ENCODE results near the gene SAMD3.

Gene SAMD3

DNA sequence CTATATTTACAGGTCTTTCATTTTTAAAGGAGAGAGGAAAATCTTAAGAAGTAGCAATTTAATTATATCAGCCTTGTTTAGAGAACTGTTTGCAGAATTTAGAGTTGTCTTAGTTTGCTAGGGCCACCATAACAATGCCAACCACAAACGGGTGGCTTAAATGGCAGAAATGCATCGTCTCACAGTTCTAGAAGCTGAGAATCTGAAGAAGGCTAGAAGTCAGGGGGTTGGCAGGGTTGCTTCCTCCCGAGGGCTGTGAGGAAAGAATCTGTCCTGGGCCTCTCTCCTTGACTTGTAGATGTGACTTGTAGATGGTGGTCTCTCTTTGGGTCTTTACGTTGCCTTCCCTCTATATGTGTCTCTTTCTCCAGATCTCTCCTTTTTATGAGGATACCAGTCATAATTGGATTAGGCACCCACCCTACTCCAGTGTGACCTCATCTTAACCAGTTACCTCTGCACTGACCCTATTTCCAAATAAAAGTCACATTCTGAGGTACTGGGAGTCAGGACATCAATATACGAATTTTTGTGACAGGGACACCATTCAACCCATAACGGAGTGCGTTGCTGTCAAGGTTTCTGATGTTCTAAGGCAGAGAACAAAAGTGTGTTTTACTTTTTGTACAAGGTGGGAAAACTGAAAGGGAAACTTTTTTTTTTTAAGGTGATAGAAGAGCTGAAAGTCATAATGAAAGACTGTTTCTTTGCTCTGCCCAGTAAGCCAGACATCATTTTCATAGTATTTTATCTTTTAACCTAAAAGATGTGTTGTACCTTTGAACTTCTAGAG lies 84.4 kb downstream of the SAMD3 start:
- peak; percentile 23 for DNase-seq (ENCODE audit: extremely low spot score)
- TF ChIP-seq, protein P1, sequence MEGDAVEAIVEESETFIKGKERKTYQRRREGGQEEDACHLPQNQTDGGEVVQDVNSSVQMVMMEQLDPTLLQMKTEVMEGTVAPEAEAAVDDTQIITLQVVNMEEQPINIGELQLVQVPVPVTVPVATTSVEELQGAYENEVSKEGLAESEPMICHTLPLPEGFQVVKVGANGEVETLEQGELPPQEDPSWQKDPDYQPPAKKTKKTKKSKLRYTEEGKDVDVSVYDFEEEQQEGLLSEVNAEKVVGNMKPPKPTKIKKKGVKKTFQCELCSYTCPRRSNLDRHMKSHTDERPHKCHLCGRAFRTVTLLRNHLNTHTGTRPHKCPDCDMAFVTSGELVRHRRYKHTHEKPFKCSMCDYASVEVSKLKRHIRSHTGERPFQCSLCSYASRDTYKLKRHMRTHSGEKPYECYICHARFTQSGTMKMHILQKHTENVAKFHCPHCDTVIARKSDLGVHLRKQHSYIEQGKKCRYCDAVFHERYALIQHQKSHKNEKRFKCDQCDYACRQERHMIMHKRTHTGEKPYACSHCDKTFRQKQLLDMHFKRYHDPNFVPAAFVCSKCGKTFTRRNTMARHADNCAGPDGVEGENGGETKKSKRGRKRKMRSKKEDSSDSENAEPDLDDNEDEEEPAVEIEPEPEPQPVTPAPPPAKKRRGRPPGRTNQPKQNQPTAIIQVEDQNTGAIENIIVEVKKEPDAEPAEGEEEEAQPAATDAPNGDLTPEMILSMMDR (IDR thresholded peaks at IDR 0.05; ENCODE audit: control extremely low read depth, extremely low read depth, low read depth, missing control alignments), result no peak
- CTCF ChIA-PET, result no interaction called here
- POLR2A ChIA-PET, result no interaction called here

DNA sequence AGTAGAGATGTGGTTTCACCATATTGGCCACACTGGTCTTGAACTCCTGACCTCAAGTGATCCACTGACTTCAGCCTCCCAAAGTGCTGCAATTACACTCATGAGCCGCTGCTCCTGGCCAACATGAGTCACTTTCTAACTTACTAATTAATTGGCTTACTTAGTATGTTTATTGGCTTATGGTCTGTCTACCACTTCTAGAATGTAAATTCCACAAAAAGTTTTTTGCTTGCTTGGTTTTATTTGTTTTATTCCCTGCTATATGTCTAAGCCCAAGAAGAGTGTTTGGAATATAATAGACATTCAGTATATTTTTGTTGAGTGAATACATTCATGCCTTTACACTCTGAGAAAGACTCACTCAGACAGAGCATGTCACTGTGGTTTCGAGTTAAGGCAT lies 86.0 kb downstream of the SAMD3 start:
- TF ChIP-seq, protein P1 (IDR thresholded peaks at IDR 0.05; ENCODE audit: control extremely low read depth, extremely low read depth, low read depth, missing control alignments), result no peak
- POLR2A ChIA-PET, result no interaction called here
- CTCF ChIA-PET, result interaction anchor here (0.8 kb wide), 1 partner anchor 8 kb away, joined by 3 read pairs; no protein-coding TSS in a partner anchor
- no peak for DNase-seq (ENCODE audit: extremely low spot score)

DNA sequence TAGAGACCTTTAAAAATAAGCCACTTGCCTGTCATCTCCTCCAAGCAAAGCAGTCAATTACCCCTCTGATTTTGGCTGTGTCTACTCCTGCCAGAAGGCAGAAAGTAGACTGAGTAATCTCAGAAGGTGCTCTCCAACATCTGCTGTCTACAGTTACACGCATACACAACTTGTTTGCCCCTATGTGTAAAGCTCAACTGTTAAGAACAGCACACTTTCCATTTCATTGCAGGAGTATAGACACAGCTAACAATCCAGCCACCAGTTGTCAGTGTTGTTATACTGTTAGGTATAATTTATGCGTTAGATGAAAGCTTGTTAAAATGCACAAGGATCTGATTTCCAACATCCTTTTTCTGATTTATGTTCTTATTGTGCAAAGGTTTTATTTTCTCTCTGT lies 88.2 kb downstream of the SAMD3 start:
- TF ChIP-seq, protein P1 (IDR thresholded peaks at IDR 0.05; ENCODE audit: control extremely low read depth, extremely low read depth, low read depth, missing control alignments), result no peak
- DNase-seq (ENCODE audit: extremely low spot score), result no peak
- ChIA-PET CTCF (no interaction called here), POLR2A (no interaction called here)

DNA sequence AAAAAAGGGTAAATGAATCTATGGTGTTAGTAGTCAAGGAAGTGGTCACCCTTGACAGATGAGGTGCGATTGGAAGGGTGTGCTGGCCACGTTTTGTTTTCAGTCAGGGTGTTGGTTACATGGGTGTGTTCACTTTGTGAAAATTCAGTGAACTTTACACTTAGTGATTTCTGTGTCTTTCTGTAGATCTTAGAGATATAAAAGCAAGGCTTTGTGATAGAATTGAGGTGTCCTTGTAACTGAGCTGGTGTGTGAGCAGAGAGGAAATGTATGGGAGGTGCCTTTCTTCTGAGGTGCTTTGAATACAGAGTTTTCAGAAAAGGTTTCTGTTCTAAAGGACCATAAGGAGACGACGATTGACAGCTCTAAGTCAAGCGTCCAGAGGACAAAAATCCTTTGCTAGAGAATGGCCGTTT lies 90.5 kb downstream of the SAMD3 start:
- CTCF ChIA-PET, result interaction anchor here (1.5 kb wide), 1 partner anchor 9 kb away, joined by 3 read pairs; no protein-coding TSS in a partner anchor
- TF ChIP-seq, protein P1 (IDR thresholded peaks at IDR 0.05; ENCODE audit: control extremely low read depth, extremely low read depth, low read depth, missing control alignments), result no peak
- POLR2A ChIA-PET, result no interaction called here
- DNase-seq (ENCODE audit: extremely low spot score), result peak; percentile 18

DNA sequence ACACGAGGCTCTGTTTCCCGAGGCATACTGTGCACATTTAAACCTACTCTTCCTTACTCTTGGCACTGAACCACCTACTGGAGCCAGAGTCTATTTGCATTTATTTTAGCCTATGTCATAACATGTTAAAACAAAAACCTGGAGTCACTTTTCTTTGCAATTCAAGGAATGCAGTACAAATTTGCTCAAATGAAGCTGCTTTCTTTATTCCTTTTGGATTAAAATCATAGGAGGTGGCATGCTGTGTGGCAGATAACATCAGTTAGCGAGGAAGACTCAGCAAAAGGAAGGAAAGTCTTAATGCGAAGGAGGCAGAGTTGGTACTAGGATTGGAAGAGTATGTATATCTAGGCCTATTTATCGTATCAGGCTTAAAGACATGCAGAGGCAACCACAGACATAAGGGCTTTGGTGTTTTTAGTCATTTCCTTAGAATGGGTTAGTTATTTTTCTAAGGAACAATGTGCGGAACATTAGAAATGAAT lies 92.9 kb downstream of the SAMD3 start:
- TF ChIP-seq, protein P1 (IDR thresholded peaks at IDR 0.05; ENCODE audit: control extremely low read depth, extremely low read depth, low read depth, missing control alignments), result no peak

DNA sequence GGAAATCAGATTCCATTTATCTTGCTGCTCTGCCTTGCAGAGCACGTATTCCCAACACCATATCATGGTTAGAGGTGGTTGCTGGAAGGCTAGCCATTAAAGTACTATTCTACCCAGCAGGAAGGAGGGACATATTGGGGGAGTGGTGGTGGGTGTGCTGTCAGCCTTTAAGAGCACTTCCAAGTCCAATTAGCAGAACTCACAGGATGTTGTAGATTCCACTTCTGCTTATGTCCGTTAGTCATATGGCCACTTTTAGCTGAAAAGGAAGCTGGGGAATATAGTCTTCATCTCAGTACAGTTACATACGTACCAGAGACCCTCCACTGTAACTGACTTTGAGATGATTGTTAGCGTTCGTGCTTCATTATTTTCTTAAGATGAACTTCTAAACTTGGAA lies 94.4 kb downstream of the SAMD3 start:
- no peak for DNase-seq (ENCODE audit: extremely low spot score)
- ChIA-PET CTCF (no interaction called here), POLR2A (no interaction called here)
- TF ChIP-seq, protein P1 (IDR thresholded peaks at IDR 0.05; ENCODE audit: control extremely low read depth, extremely low read depth, low read depth, missing control alignments), result no peak

More for the DNA sequence above, 92.9 kb downstream of the SAMD3 start:
- ChIA-PET CTCF (interaction anchor here (1.5 kb wide), 1 partner anchor 13 kb away, joined by 3 read pairs; no protein-coding TSS in a partner anchor), POLR2A (no interaction called here)
- no peak for DNase-seq (ENCODE audit: extremely low spot score)
